OCI-LY1 (cell line): ENCODE measurements around the gene PECR.
A peak's percentile ranks its signal among the peaks of the same experiment; 100 is the strongest.

Source experiments
- H2AFZ ChIP-seq: fragments of 200-600 bp; sonication (generic), shearing (Covaris generic); 2 replicates; pipeline ENCODE4 v1.6.0; 2014; ENCODE audit warnings: antibody characterized with exemption, mild to moderate bottlenecking, low read length
- H3F3A ChIP-seq: fragments of 200-600 bp; sonication (generic), shearing (Covaris generic); 2 replicates; pipeline ENCODE4 v1.6.0; 2014; ENCODE audit warnings: mild to moderate bottlenecking, antibody characterized with exemption, low read length, moderate library complexity; ENCODE audit not compliant: insufficient read depth
- H3K27ac ChIP-seq: fragments of 200-600 bp; sonication (generic); 2 replicates; pipeline ENCODE4 v1.5.1; 2014; ENCODE audit warnings: low read length, mixed run types, mild to moderate bottlenecking, low read depth; ENCODE audit not compliant: poor library complexity, severe bottlenecking
- H3K27me3 ChIP-seq: fragments of 200-600 bp; sonication (generic); 2 replicates; pipeline ENCODE4 v1.6.0; 2014; ENCODE audit warnings: antibody characterized with exemption, mild to moderate bottlenecking, low read length, moderate library complexity; ENCODE audit not compliant: insufficient read depth
- H3K36me3 ChIP-seq: fragments of 200-600 bp; sonication (generic); 2 replicates; pipeline ENCODE4 v1.6.1; 2014; ENCODE audit warnings: mild to moderate bottlenecking, antibody characterized with exemption, low read length, moderate library complexity, mixed read lengths; ENCODE audit not compliant: insufficient read depth
- H3K4me1 ChIP-seq: fragments of 200-600 bp; sonication (generic); 2 replicates; pipeline ENCODE4 v1.5.1; 2014; ENCODE audit warnings: mild to moderate bottlenecking, low read length, moderate library complexity; ENCODE audit not compliant: insufficient read depth, severe bottlenecking
- H3K4me2 ChIP-seq: fragments of 200-600 bp; sonication (generic), shearing (Covaris generic); 2 replicates; pipeline ENCODE4 v1.6.1; 2014; ENCODE audit warnings: low read length
- H3K4me3 ChIP-seq: fragments of 200-600 bp; sonication (generic); 2 replicates; pipeline ENCODE4 v1.5.1; 2014; ENCODE audit warnings: low read length, low read depth, mild to moderate bottlenecking, mixed read lengths; ENCODE audit not compliant: poor library complexity, severe bottlenecking
- H3K79me2 ChIP-seq: fragments of 200-600 bp; shearing (Covaris generic); 2 replicates; pipeline ENCODE4 v1.6.1; 2016; ENCODE audit warnings: mixed run types, low read length, mixed read lengths; ENCODE audit not compliant: insufficient read depth
- H3K9ac ChIP-seq: fragments of 200-600 bp; sonication (generic), shearing (Covaris generic); 2 replicates; pipeline ENCODE4 v1.6.1; 2014; ENCODE audit warnings: mild to moderate bottlenecking, low read length, mixed read lengths
- H3K9me2 ChIP-seq: fragments of 200-600 bp; sonication (generic), shearing (Covaris generic); 2 replicates; pipeline ENCODE4 v1.6.1; 2014; ENCODE audit warnings: low read depth, mild to moderate bottlenecking, low read length, mixed read lengths
- H3K9me3 ChIP-seq: fragments of 200-600 bp; shearing (Covaris generic); 2 replicates; pipeline ENCODE4 v1.6.1; 2014; ENCODE audit warnings: low read length, mixed read lengths
- H4K20me1 ChIP-seq: fragments of 200-600 bp; sonication (generic), shearing (Covaris generic); 2 replicates; pipeline ENCODE4 v1.6.0; 2016; ENCODE audit warnings: mild to moderate bottlenecking, low read length; ENCODE audit not compliant: insufficient read depth
- CTCF ChIP-seq: fragments of 200-600 bp; sonication (generic), shearing (Covaris generic); IDR thresholded peaks from 2 replicates; pipeline ENCODE4 v1.5.1; 2017; ENCODE audit warnings: mild to moderate bottlenecking, antibody characterized with exemption, low read length, moderate library complexity, mixed read lengths
- EZH2 ChIP-seq: fragments of 200-600 bp; sonication (generic), shearing (Covaris generic); IDR thresholded peaks from 2 replicates; pipeline ENCODE4 v1.8.0; 2017; ENCODE audit warnings: borderline replicate concordance, mixed run types, mild to moderate bottlenecking, antibody characterized with exemption, low read length, moderate library complexity, mixed read lengths

PECR gene

GRCh38 chr2:216114714-216115531, 33.3 kb upstream of the PECR start:
- Histone ChIP-seq H3K27me3 (no peaks in the 10 kb centered on the region), H3K9ac (peak overlapping the region; percentile 62), H3K4me1 (peaks cover 46% of the 10 kb centered on the region), H3K9me3 (no peaks in the 10 kb centered on the region), H3F3A (0 out of 2 replicates have a peak, but pooled peaks cover 7% of the 10 kb centered on the region), H2AFZ (no peak overlapping the region), H3K79me2 (peaks cover 55% of the 10 kb centered on the region), H3K36me3 (peaks cover 94% of the 10 kb centered on the region), H3K4me3 (peak overlapping the region; percentile 59), H4K20me1 (no peaks in the 10 kb centered on the region), H3K4me2 (peak overlapping the region; percentile 70), H3K27ac (peak overlapping the region; percentile 46), H3K9me2 (no peaks in the 10 kb centered on the region)
- no peak for TF ChIP-seq EZH2
- peak; percentile 85 for TF ChIP-seq CTCF

GRCh38 chr2:216114382-216114713, 32.7 kb upstream of the PECR start:
- H2AFZ ChIP-seq: no peak overlapping the region
- H3F3A ChIP-seq: 0 out of 2 replicates have a peak, but pooled peaks cover 7% of the 10 kb centered on the region
- no peak overlapping the region for H3K9ac ChIP-seq
- H3K27me3 ChIP-seq: no peaks in the 10 kb centered on the region
- no peaks in the 10 kb centered on the region for H3K9me2 ChIP-seq
- H3K36me3 ChIP-seq: peaks cover 88% of the 10 kb centered on the region
- H3K27ac ChIP-seq: peak overlapping the region; percentile 15
- no peak overlapping the region for H3K4me3 ChIP-seq
- peak overlapping the region; percentile 2; the same call in 1 of the 2 replicates for H3K4me2 ChIP-seq
- TF ChIP-seq CTCF (no peak), EZH2 (no peak)
- H3K4me1 ChIP-seq: peaks cover 46% of the 10 kb centered on the region
- H4K20me1 ChIP-seq: no peaks in the 10 kb centered on the region
- peaks cover 55% of the 10 kb centered on the region for H3K79me2 ChIP-seq
- no peaks in the 10 kb centered on the region for H3K9me3 ChIP-seq

GRCh38 chr2:216113572-216113971, 32.0 kb upstream of the PECR start:
- peaks cover 56% of the 10 kb centered on the region for H3K79me2 ChIP-seq
- TF ChIP-seq CTCF (no peak), EZH2 (no peak)
- no peaks in the 10 kb centered on the region for H3K9me2 ChIP-seq
- H3K27me3 ChIP-seq: no peaks in the 10 kb centered on the region
- H3K4me1 ChIP-seq: peaks cover 48% of the 10 kb centered on the region
- no peaks in the 10 kb centered on the region for H3K9me3 ChIP-seq
- H3K9ac ChIP-seq: no peak overlapping the region
- H3K36me3 ChIP-seq: peaks cover 80% of the 10 kb centered on the region
- H3F3A ChIP-seq: 0 out of 2 replicates have a peak, but pooled peaks cover 7% of the 10 kb centered on the region
- H4K20me1 ChIP-seq: no peaks in the 10 kb centered on the region
- no peak overlapping the region for H3K4me3 ChIP-seq
- peak overlapping the region; percentile 15 for H3K27ac ChIP-seq
- H3K4me2 ChIP-seq: no peak overlapping the region
- no peak overlapping the region for H2AFZ ChIP-seq
